Measurements from ENCODE around the gene MRPL40.

Gene MRPL40

GRCh38 chr22:19463008-19463407 is 30.7 kb downstream of the MRPL40 start:
- Histone ChIP-seq H3K27ac (no peak overlapping the region), H3K36me3 (peaks cover 45% of the 10 kb centered on the region), H3K4me3 (ENCODE audit: low read depth, low read length) (no peak overlapping the region), H3K27me3 (ENCODE audit: insufficient read depth, low read depth, severe bottlenecking) (no peaks in the 10 kb centered on the region), H3K9me3 (ENCODE audit: severe bottlenecking) (no peaks in the 10 kb centered on the region)
- no peak for TF ChIP-seq CTCF (IDR thresholded peaks at IDR 0.05; ENCODE audit: low read depth, low read length)
- DNase-seq: no peak

DNA sequence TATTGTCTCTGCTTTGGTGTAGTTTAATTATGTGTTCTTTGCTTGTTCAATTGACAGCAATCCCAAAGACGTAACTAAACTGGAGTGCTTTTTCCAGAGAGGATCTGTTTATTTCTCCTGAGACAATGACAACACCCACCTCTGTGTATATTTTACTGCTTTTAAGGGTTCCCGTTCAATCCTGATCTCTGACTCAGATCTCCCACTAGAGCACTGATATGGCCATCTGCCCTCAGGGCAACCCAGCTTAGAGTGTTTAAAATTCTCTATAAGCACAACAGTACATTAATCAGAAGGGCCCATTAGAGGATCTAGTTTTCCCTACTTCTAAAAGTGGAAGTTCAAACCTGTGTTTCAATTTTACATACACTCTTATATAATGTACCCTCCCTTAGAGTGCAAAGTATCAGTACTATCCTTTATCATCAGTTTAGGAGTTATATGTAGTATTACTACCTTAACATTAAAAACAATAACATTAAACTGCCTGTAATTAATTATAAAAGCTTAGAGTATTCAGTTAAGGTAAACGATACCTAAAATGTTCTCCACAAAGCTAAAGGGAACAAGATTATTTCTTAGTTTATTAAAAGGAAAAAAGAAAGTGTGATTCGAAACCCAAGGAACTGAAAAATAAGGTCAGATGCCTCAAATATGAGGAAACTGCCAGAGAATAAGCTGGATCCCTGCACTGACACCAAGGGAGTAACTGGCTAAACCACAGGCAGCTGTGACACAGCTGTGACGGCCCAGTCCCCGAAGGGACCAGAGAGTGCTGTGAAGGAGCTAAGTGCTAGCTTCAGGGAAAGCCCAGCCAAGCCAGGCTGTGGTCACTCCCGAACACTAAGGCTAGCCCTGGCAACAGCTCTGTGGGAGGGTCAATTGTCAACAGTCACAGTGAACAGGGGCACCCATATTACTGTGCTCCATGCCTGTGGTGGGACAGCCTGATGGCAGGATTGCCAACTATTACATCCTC is 31.4 kb downstream of the MRPL40 start:
- peak overlapping the region; percentile 59 for H3K27ac ChIP-seq
- no peak overlapping the region for H3K4me3 ChIP-seq (ENCODE audit: low read depth, low read length)
- no peak for DNase-seq
- peaks cover 49% of the 10 kb centered on the region for H3K36me3 ChIP-seq
- H3K9me3 ChIP-seq (ENCODE audit: severe bottlenecking): no peaks in the 10 kb centered on the region
- TF ChIP-seq CTCF (IDR thresholded peaks at IDR 0.05; ENCODE audit: low read depth, low read length): no peak
- H3K27me3 ChIP-seq (ENCODE audit: insufficient read depth, low read depth, severe bottlenecking): no peaks in the 10 kb centered on the region

DNA sequence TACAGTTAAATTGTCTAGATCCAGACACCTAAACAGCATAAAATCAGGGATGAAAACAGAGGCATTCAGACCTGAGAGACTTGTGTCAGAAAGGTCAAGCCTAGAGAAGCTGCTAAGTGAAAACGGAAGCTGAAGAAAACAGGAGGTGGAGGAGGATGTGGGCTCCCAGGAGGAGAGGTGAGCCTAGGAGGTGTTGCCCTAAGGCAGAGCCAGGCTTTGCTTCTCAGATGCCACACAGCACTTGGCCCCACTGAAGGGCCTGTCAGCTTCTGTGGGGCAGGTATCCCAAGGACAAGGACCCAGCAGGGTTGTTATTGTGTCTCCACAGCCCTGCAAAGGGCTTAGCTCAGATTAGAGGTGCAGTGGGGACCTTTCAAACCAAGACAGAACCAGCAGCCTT is 32.2 kb downstream of the MRPL40 start:
- Histone ChIP-seq H3K27me3 (ENCODE audit: insufficient read depth, low read depth, severe bottlenecking) (no peaks in the 10 kb centered on the region), H3K27ac (peak overlapping the region; percentile 59), H3K9me3 (ENCODE audit: severe bottlenecking) (no peaks in the 10 kb centered on the region), H3K4me3 (ENCODE audit: low read depth, low read length) (no peak overlapping the region), H3K36me3 (peaks cover 53% of the 10 kb centered on the region)
- peak; percentile 49 for DNase-seq
- no peak for TF ChIP-seq CTCF (IDR thresholded peaks at IDR 0.05; ENCODE audit: low read depth, low read length)

- H3K27ac ChIP-seq: peak overlapping the region; percentile 59
- H3K4me3 ChIP-seq (ENCODE audit: low read depth, low read length): no peak overlapping the region
- H3K27me3 ChIP-seq (ENCODE audit: insufficient read depth, low read depth, severe bottlenecking): no peaks in the 10 kb centered on the region
- peak; percentile 14 for DNase-seq
- H3K36me3 ChIP-seq: peaks cover 57% of the 10 kb centered on the region
- no peaks in the 10 kb centered on the region for H3K9me3 ChIP-seq (ENCODE audit: severe bottlenecking)
- no peak for TF ChIP-seq CTCF (IDR thresholded peaks at IDR 0.05; ENCODE audit: low read depth, low read length)
Observed at GRCh38 chr22:19464975-19465374, 32.6 kb downstream of the MRPL40 start.

GRCh38 chr22:19466126-19466716 is 33.9 kb downstream of the MRPL40 start:
- Histone ChIP-seq H3K36me3 (peaks cover 69% of the 10 kb centered on the region), H3K9me3 (ENCODE audit: severe bottlenecking) (no peaks in the 10 kb centered on the region), H3K27me3 (ENCODE audit: insufficient read depth, low read depth, severe bottlenecking) (no peaks in the 10 kb centered on the region), H3K4me3 (ENCODE audit: low read depth, low read length) (no peak overlapping the region), H3K27ac (0 out of 2 replicates have a peak overlapping the region, but pooled peaks have one; percentile 59)
- no peak for DNase-seq
- TF ChIP-seq CTCF (IDR thresholded peaks at IDR 0.05; ENCODE audit: low read depth, low read length): no peak

All from WERI-Rb-1 (cell line).